ENCODE results near the gene TNFRSF14.

TNFRSF14 gene

GRCh38 chr1:2596530-2597333, 40.6 kb downstream of the TNFRSF14 start:
- Histone ChIP-seq H3K27me3 (ENCODE audit: low read length) (no peaks in the 10 kb centered on the region), H3F3A (ENCODE audit: insufficient read depth) (no peaks in the 10 kb centered on the region), H3K27ac (ENCODE audit: low read depth, low read length) (no peak overlapping the region)

GRCh38 chr1:2597441-2598328, 41.5 kb downstream of the TNFRSF14 start:
- no peak overlapping the region for H3K4me2 ChIP-seq (ENCODE audit: low read depth, low read length, poor library complexity, severe bottlenecking)
- H3K9me3 ChIP-seq (ENCODE audit: insufficient read depth, low read length), result no peaks in the 10 kb centered on the region
- no peaks in the 10 kb centered on the region for H3K9me2 ChIP-seq (replicated peaks; ENCODE audit: insufficient read depth, low read length)
- H3K4me3 ChIP-seq (ENCODE audit: insufficient read depth, low read length, poor library complexity, severe bottlenecking), result no peak overlapping the region
- H3K27me3 ChIP-seq (ENCODE audit: low read length), result no peaks in the 10 kb centered on the region
- H2AFZ ChIP-seq (ENCODE audit: low read depth, low read length, severe bottlenecking), result no peak overlapping the region
- H4K20me1 ChIP-seq (ENCODE audit: low read depth, low read length), result no peaks in the 10 kb centered on the region
- H3F3A ChIP-seq (ENCODE audit: insufficient read depth), result no peaks in the 10 kb centered on the region
- H3K36me3 ChIP-seq (ENCODE audit: low read length), result no peaks in the 10 kb centered on the region
- no peak overlapping the region for H3K9ac ChIP-seq (ENCODE audit: low read length)
- no peak overlapping the region for H3K27ac ChIP-seq (ENCODE audit: low read depth, low read length)
- no peak for TF ChIP-seq CTCF (IDR thresholded peaks at IDR 0.05; ENCODE audit: insufficient read depth, low read length, poor library complexity, severe bottlenecking)
- no peak for TF ChIP-seq EZH2phosphoT487 (conservative IDR thresholded peaks at IDR 0.05; ENCODE audit: low read length)
- no peaks in the 10 kb centered on the region for H3K79me2 ChIP-seq (ENCODE audit: insufficient read depth, low read length)

More at GRCh38 chr1:2596530-2597333, 40.6 kb downstream of the TNFRSF14 start:
- Histone ChIP-seq H3K9ac (ENCODE audit: low read length) (no peak overlapping the region), H3K4me3 (ENCODE audit: insufficient read depth, low read length, poor library complexity, severe bottlenecking) (no peak overlapping the region), H3K4me2 (ENCODE audit: low read depth, low read length, poor library complexity, severe bottlenecking) (no peak overlapping the region), H4K20me1 (ENCODE audit: low read depth, low read length) (no peaks in the 10 kb centered on the region), H2AFZ (ENCODE audit: low read depth, low read length, severe bottlenecking) (no peak overlapping the region), H3K9me3 (ENCODE audit: insufficient read depth, low read length) (no peaks in the 10 kb centered on the region), H3K36me3 (ENCODE audit: low read length) (no peaks in the 10 kb centered on the region), H3K79me2 (ENCODE audit: insufficient read depth, low read length) (no peaks in the 10 kb centered on the region), H3K9me2 (replicated peaks; ENCODE audit: insufficient read depth, low read length) (no peaks in the 10 kb centered on the region)
- TF ChIP-seq EZH2phosphoT487 (conservative IDR thresholded peaks at IDR 0.05; ENCODE audit: low read length), result no peak
- TF ChIP-seq CTCF (IDR thresholded peaks at IDR 0.05; ENCODE audit: insufficient read depth, low read length, poor library complexity, severe bottlenecking), result no peak

- no peak overlapping the region for H3K4me3 ChIP-seq (ENCODE audit: insufficient read depth, low read length, poor library complexity, severe bottlenecking)
- no peak overlapping the region for H3K9ac ChIP-seq (ENCODE audit: low read length)
- no peaks in the 10 kb centered on the region for H3F3A ChIP-seq (ENCODE audit: insufficient read depth)
- no peaks in the 10 kb centered on the region for H3K36me3 ChIP-seq (ENCODE audit: low read length)
- H2AFZ ChIP-seq (ENCODE audit: low read depth, low read length, severe bottlenecking), result no peak overlapping the region
- H3K27ac ChIP-seq (ENCODE audit: low read depth, low read length), result no peak overlapping the region
- no peaks in the 10 kb centered on the region for H4K20me1 ChIP-seq (ENCODE audit: low read depth, low read length)
- H3K4me2 ChIP-seq (ENCODE audit: low read depth, low read length, poor library complexity, severe bottlenecking), result no peak overlapping the region
- H3K79me2 ChIP-seq (ENCODE audit: insufficient read depth, low read length), result no peaks in the 10 kb centered on the region
- no peak for TF ChIP-seq CTCF (IDR thresholded peaks at IDR 0.05; ENCODE audit: insufficient read depth, low read length, poor library complexity, severe bottlenecking)
- TF ChIP-seq EZH2phosphoT487 (conservative IDR thresholded peaks at IDR 0.05; ENCODE audit: low read length), result no peak
- H3K27me3 ChIP-seq (ENCODE audit: low read length), result no peaks in the 10 kb centered on the region
- no peaks in the 10 kb centered on the region for H3K9me3 ChIP-seq (ENCODE audit: insufficient read depth, low read length)
- no peaks in the 10 kb centered on the region for H3K9me2 ChIP-seq (replicated peaks; ENCODE audit: insufficient read depth, low read length)
These were observed 42.3 kb downstream of the TNFRSF14 start for GRCh38 chr1:2598329-2598931.
